Measurements from ENCODE around the gene OBSCN.
A peak's percentile ranks its signal among the peaks of the same experiment; 100 is the strongest.

Gene OBSCN

GRCh38 chr1:228411548-228412430 lies 203.9 kb downstream of the OBSCN start:
- Histone ChIP-seq H3K36me3 (ENCODE audit: control insufficient read depth, insufficient read depth, low read length) (peaks cover 4% of the 10 kb centered on the region), H3K27me3 (ENCODE audit: control insufficient read depth, insufficient read depth, low read length) (peaks cover 18% of the 10 kb centered on the region), H3K9ac (ENCODE audit: low read depth, low read length) (no peak overlapping the region), H3K9me3 (ENCODE audit: control insufficient read depth, insufficient read depth, low read length) (no peaks in the 10 kb centered on the region), H3K4me1 (ENCODE audit: control insufficient read depth, insufficient read depth, low read length) (peaks cover 3% of the 10 kb centered on the region), H3K4me3 (ENCODE audit: low read depth, low read length) (no peak overlapping the region)

GRCh38 chr1:228413241-228414010 lies 205.6 kb downstream of the OBSCN start:
- no peaks in the 10 kb centered on the region for H3K9me3 ChIP-seq (ENCODE audit: control insufficient read depth, insufficient read depth, low read length)
- H3K4me3 ChIP-seq (ENCODE audit: low read depth, low read length) = no peak overlapping the region
- peaks cover 31% of the 10 kb centered on the region for H3K27me3 ChIP-seq (ENCODE audit: control insufficient read depth, insufficient read depth, low read length)
- peaks cover 3% of the 10 kb centered on the region for H3K4me1 ChIP-seq (ENCODE audit: control insufficient read depth, insufficient read depth, low read length)
- no peak overlapping the region for H3K9ac ChIP-seq (ENCODE audit: low read depth, low read length)
- peaks cover 4% of the 10 kb centered on the region for H3K36me3 ChIP-seq (ENCODE audit: control insufficient read depth, insufficient read depth, low read length)

- Histone ChIP-seq H3K4me3 (ENCODE audit: low read depth, low read length) (no peak overlapping the region), H3K9me3 (ENCODE audit: control insufficient read depth, insufficient read depth, low read length) (no peaks in the 10 kb centered on the region), H3K27me3 (ENCODE audit: control insufficient read depth, insufficient read depth, low read length) (peaks cover 41% of the 10 kb centered on the region), H3K36me3 (ENCODE audit: control insufficient read depth, insufficient read depth, low read length) (peaks cover 4% of the 10 kb centered on the region), H3K4me1 (ENCODE audit: control insufficient read depth, insufficient read depth, low read length) (peaks cover 3% of the 10 kb centered on the region), H3K9ac (ENCODE audit: low read depth, low read length) (no peak overlapping the region)
Measured at GRCh38 chr1:228414511-228415211, 206.8 kb downstream of the OBSCN start.

GRCh38 chr1:228415221-228415620 lies 207.4 kb downstream of the OBSCN start:
- Histone ChIP-seq H3K9me3 (ENCODE audit: control insufficient read depth, insufficient read depth, low read length) (no peaks in the 10 kb centered on the region), H3K27me3 (ENCODE audit: control insufficient read depth, insufficient read depth, low read length) (peaks cover 46% of the 10 kb centered on the region), H3K36me3 (ENCODE audit: control insufficient read depth, insufficient read depth, low read length) (peaks cover 4% of the 10 kb centered on the region), H3K4me1 (ENCODE audit: control insufficient read depth, insufficient read depth, low read length) (peaks cover 3% of the 10 kb centered on the region), H3K4me3 (ENCODE audit: low read depth, low read length) (peak overlapping the region; percentile 50), H3K9ac (ENCODE audit: low read depth, low read length) (no peak overlapping the region)

- Histone ChIP-seq H3K4me1 (ENCODE audit: control insufficient read depth, insufficient read depth, low read length) (peaks cover 3% of the 10 kb centered on the region), H3K36me3 (ENCODE audit: control insufficient read depth, insufficient read depth, low read length) (peaks cover 3% of the 10 kb centered on the region), H3K9ac (ENCODE audit: low read depth, low read length) (no peak overlapping the region), H3K4me3 (ENCODE audit: low read depth, low read length) (peak overlapping the region; percentile 50), H3K9me3 (ENCODE audit: control insufficient read depth, insufficient read depth, low read length) (no peaks in the 10 kb centered on the region), H3K27me3 (ENCODE audit: control insufficient read depth, insufficient read depth, low read length) (peaks cover 46% of the 10 kb centered on the region)
Measured at GRCh38 chr1:228415853-228416216, 208.0 kb downstream of the OBSCN start.

- Histone ChIP-seq H3K9ac (ENCODE audit: low read depth, low read length) (no peak within 1 kb of the TSS), H3K9me3 (ENCODE audit: control insufficient read depth, insufficient read depth, low read length) (no peaks in the 10 kb centered on the region), H3K4me3 (ENCODE audit: low read depth, low read length) (peak within 1 kb of the TSS; percentile 50), H3K27me3 (ENCODE audit: control insufficient read depth, insufficient read depth, low read length) (peaks cover 46% of the 10 kb centered on the region), H3K36me3 (ENCODE audit: control insufficient read depth, insufficient read depth, low read length) (no peaks in the 10 kb centered on the region), H3K4me1 (ENCODE audit: control insufficient read depth, insufficient read depth, low read length) (peaks cover 3% of the 10 kb centered on the region)
Measured at GRCh38 chr1:228416217-228416933, 208.5 kb downstream of the OBSCN start, which contains the start of gene TRIM17. Gene TRIM17 (minus strand): TSS chr1:228416861. CDS start chr1:228415072, 1,789 bp downstream.

- Histone ChIP-seq H3K9me3 (ENCODE audit: control insufficient read depth, insufficient read depth, low read length) (no peaks in the 10 kb centered on the region), H3K4me3 (ENCODE audit: low read depth, low read length) (no peak overlapping the region), H3K9ac (ENCODE audit: low read depth, low read length) (no peak overlapping the region), H3K36me3 (ENCODE audit: control insufficient read depth, insufficient read depth, low read length) (no peaks in the 10 kb centered on the region), H3K4me1 (ENCODE audit: control insufficient read depth, insufficient read depth, low read length) (peaks cover 3% of the 10 kb centered on the region), H3K27me3 (ENCODE audit: control insufficient read depth, insufficient read depth, low read length) (peaks cover 52% of the 10 kb centered on the region)
Measured at GRCh38 chr1:228417061-228417460, 209.2 kb downstream of the OBSCN start.

GRCh38 chr1:228417483-228418203 lies 209.8 kb downstream of the OBSCN start:
- Histone ChIP-seq H3K4me3 (ENCODE audit: low read depth, low read length) (no peak overlapping the region), H3K9ac (ENCODE audit: low read depth, low read length) (no peak overlapping the region), H3K27me3 (ENCODE audit: control insufficient read depth, insufficient read depth, low read length) (peaks cover 57% of the 10 kb centered on the region), H3K4me1 (ENCODE audit: control insufficient read depth, insufficient read depth, low read length) (peaks cover 3% of the 10 kb centered on the region), H3K36me3 (ENCODE audit: control insufficient read depth, insufficient read depth, low read length) (no peaks in the 10 kb centered on the region), H3K9me3 (ENCODE audit: control insufficient read depth, insufficient read depth, low read length) (no peaks in the 10 kb centered on the region)

GRCh38 chr1:228420968-228421826 lies 213.4 kb downstream of the OBSCN start:
- peaks cover 42% of the 10 kb centered on the region for H3K27me3 ChIP-seq (ENCODE audit: control insufficient read depth, insufficient read depth, low read length)
- H3K4me1 ChIP-seq (ENCODE audit: control insufficient read depth, insufficient read depth, low read length) = no peaks in the 10 kb centered on the region
- H3K4me3 ChIP-seq (ENCODE audit: low read depth, low read length) = no peak overlapping the region
- no peaks in the 10 kb centered on the region for H3K9me3 ChIP-seq (ENCODE audit: control insufficient read depth, insufficient read depth, low read length)
- no peaks in the 10 kb centered on the region for H3K36me3 ChIP-seq (ENCODE audit: control insufficient read depth, insufficient read depth, low read length)
- no peak overlapping the region for H3K9ac ChIP-seq (ENCODE audit: low read depth, low read length)

- no peaks in the 10 kb centered on the region for H3K9me3 ChIP-seq (ENCODE audit: control insufficient read depth, insufficient read depth, low read length)
- H3K9ac ChIP-seq (ENCODE audit: low read depth, low read length) = no peak overlapping the region
- H3K36me3 ChIP-seq (ENCODE audit: control insufficient read depth, insufficient read depth, low read length) = no peaks in the 10 kb centered on the region
- H3K4me1 ChIP-seq (ENCODE audit: control insufficient read depth, insufficient read depth, low read length) = no peaks in the 10 kb centered on the region
- H3K4me3 ChIP-seq (ENCODE audit: low read depth, low read length) = no peak overlapping the region
- H3K27me3 ChIP-seq (ENCODE audit: control insufficient read depth, insufficient read depth, low read length) = peaks cover 29% of the 10 kb centered on the region
Measured at GRCh38 chr1:228423404-228424053, 215.7 kb downstream of the OBSCN start.
